NCI-H2171 treated with DMSO at 0.1 percent for 48 hours (cell line): ENCODE data around the gene ASTN1.
"Not testable (repeated sequence)": the region's sequence is repeated elsewhere in the genome, so short reads cannot be mapped to it uniquely, and the experiment has no call there.

Experiments
- DNase-seq: peaks from one replicate; lab custom pipeline; 2025; lab: John Stamatoyannopoulos, UW

ASTN1 gene

GRCh38 chr1:177106614-177107365, 57.7 kb downstream of the ASTN1 start:
- DNase-seq = no peak

- no peak for DNase-seq
Measured at GRCh38 chr1:177106196-177106595, 58.3 kb downstream of the ASTN1 start.

- no peak for DNase-seq
Measured at GRCh38 chr1:177103005-177103852, 61.3 kb downstream of the ASTN1 start.

GRCh38 chr1:177092001-177092400, 72.5 kb downstream of the ASTN1 start:
- no peak for DNase-seq

- DNase-seq = no peak
Measured at GRCh38 chr1:177091040-177091439, 73.5 kb downstream of the ASTN1 start.

GRCh38 chr1:177088966-177089365, 75.5 kb downstream of the ASTN1 start:
- no peak for DNase-seq

- DNase-seq = no peak
Measured at GRCh38 chr1:177082855-177083693, 81.4 kb downstream of the ASTN1 start.

GRCh38 chr1:177080564-177080963, 83.9 kb downstream of the ASTN1 start:
- no peak for DNase-seq

- peak; percentile 67 for DNase-seq
Measured at GRCh38 chr1:177077734-177078499, 86.6 kb downstream of the ASTN1 start.

- no peak for DNase-seq
Measured at GRCh38 chr1:177077006-177077405, 87.5 kb downstream of the ASTN1 start.

GRCh38 chr1:177074811-177075210, 89.7 kb downstream of the ASTN1 start:
- not testable (repeated sequence) for DNase-seq

- DNase-seq = no peak
Measured at GRCh38 chr1:177069490-177069889, 95.0 kb downstream of the ASTN1 start.

GRCh38 chr1:177067752-177068410, 96.6 kb downstream of the ASTN1 start:
- DNase-seq = no peak

- no peak for DNase-seq
Measured at GRCh38 chr1:177065430-177065829, 99.1 kb downstream of the ASTN1 start.

- no peak for DNase-seq
Measured at GRCh38 chr1:177063648-177064047, 100.9 kb downstream of the ASTN1 start.

- DNase-seq = no peak
Measured at GRCh38 chr1:177054542-177054941, 110.0 kb downstream of the ASTN1 start.

- DNase-seq = no peak
Measured at GRCh38 chr1:177053648-177054047, 110.9 kb downstream of the ASTN1 start.

GRCh38 chr1:177048314-177049069, 116.0 kb downstream of the ASTN1 start:
- DNase-seq = no peak

GRCh38 chr1:177045151-177045550, 119.4 kb downstream of the ASTN1 start:
- no peak for DNase-seq

GRCh38 chr1:177044390-177044789, 120.1 kb downstream of the ASTN1 start:
- DNase-seq = no peak
